Body of pancreas (tissue), 4 donors: ENCODE measurements around the gene GOLGA1. TPM values are rescaled to one million over a fixed set of nuclear protein-coding genes. Genes with fewer than 3 reads are reported as not detected.

ENCODE experiments used
- ATAC-seq: fragments of 150-250 bp; one replicate; pipeline ENCODE4 v1.9.1; 2016
- DNase-seq, 4 donors: peaks; one replicate each; pipeline ENCODE4 v3.0.0-alpha.2; 2019
- H3K27ac ChIP-seq, 4 donors: fragments of 200-600 bp; sonication (generic); 1 replicate in 3 of 4; 2 replicates in 1 of 4; pipeline versions ENCODE4 v1.5.1 to v1.6.1; 2016 to 2019; ENCODE audit warnings: mild to moderate bottlenecking in 1 of 4, mixed read lengths in 1 of 4, moderate library complexity in 1 of 4
- H3K27me3 ChIP-seq, 2 donors: fragments of 200-600 bp; sonication (generic); one replicate each; pipeline ENCODE4 v1.6.0; 2016; ENCODE audit warnings: mild to moderate bottlenecking in 1 of 2
- H3K36me3 ChIP-seq, 2 donors: fragments of 200-600 bp; sonication (generic); replicated peaks in 1 of 2; 2 replicates each; pipeline ENCODE4 v1.5.1; 2016; ENCODE audit warnings: low read depth in 2 of 2; ENCODE audit not compliant: insufficient read depth in 1 of 2
- H3K4me1 ChIP-seq: fragments of 200-600 bp; sonication (generic); one replicate; pipeline ENCODE4 v1.6.0; 2016
- H3K4me3 ChIP-seq, 2 donors: fragments of 200-600 bp; sonication (generic); 1 replicate in 1 of 2; 2 replicates in 1 of 2; pipeline ENCODE4 v1.5.1; 2016 to 2019
- H3K9me3 ChIP-seq, 3 donors: fragments of 200-600 bp; sonication (generic); 1 replicate in 2 of 3; 2 replicates in 1 of 3; pipeline ENCODE4 v1.5.1; 2016
- POLR2A ChIP-seq, 3 donors: fragments of 450-650 bp; IDR thresholded peaks; one replicate each; pipeline ENCODE4 v1.6.1; 2016; ENCODE audit warnings: antibody characterized with exemption in 3 of 3, mild to moderate bottlenecking in 2 of 3
- WGBS, 2 donors: methylation state at CpG; one replicate each; pipeline ENCODE4 v1.1.5; 2017; 5-methylcytosine and 5-hydroxymethylcytosine counted together
- intact Hi-C: fragments of 100-400 bp; cut with DNase I; formaldehyde crosslinking; loops from one replicate; pipeline ENCODE4 v1.15.1; 2023
- total RNA-seq, 2 donors: library from RNA; depleted of rRNA; stranded (reverse); fragments of >200 nt; gene quantifications; one replicate each; pipeline ENCODE4 v1.1.0, GENCODE V29; 2016
- TF ChIP-seq, protein P1 (sequence below), 7 experiments: fragments of 450-650 bp in 4 of 7; fragments of 200-600 bp in 3 of 7; sonication (generic) in 3 of 7; IDR thresholded peaks; one replicate each; pipeline ENCODE4 v1.5.1; 2016 to 2019; ENCODE audit warnings: antibody characterized with exemption in 7 of 7

Gene GOLGA1
- total RNA-seq, 2 donors from 2014 or later = 14.5 to 32.6 TPM

DNA sequence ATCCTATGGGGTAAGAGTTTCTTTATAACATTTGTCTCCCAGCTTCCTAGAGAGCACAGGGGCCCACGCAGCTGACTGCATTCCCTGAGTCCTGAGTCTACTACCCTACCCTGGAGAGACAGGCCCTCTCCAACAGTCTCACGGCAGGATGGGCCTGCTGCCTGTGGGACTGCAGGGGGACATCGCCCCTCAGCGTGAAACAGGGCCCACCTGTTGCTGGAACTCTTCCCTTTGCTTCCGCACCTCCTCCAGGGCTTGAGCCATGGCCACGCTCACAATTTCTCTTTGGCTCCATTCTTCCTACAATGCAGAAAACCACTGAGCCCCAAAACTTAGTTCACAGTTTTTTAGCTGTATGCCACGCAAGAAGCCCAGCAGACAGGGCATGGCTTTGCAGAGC is 50.7 kb downstream of the GOLGA1 start:
- H3K27me3 ChIP-seq = no peaks in the 10 kb centered on the region
- ATAC-seq (no peak), DNase-seq (no peak)
- intact Hi-C loops = no loop called here
- TF ChIP-seq POLR2A (IDR thresholded peaks at IDR 0.05) = no peak
- TF ChIP-seq, protein P1, sequence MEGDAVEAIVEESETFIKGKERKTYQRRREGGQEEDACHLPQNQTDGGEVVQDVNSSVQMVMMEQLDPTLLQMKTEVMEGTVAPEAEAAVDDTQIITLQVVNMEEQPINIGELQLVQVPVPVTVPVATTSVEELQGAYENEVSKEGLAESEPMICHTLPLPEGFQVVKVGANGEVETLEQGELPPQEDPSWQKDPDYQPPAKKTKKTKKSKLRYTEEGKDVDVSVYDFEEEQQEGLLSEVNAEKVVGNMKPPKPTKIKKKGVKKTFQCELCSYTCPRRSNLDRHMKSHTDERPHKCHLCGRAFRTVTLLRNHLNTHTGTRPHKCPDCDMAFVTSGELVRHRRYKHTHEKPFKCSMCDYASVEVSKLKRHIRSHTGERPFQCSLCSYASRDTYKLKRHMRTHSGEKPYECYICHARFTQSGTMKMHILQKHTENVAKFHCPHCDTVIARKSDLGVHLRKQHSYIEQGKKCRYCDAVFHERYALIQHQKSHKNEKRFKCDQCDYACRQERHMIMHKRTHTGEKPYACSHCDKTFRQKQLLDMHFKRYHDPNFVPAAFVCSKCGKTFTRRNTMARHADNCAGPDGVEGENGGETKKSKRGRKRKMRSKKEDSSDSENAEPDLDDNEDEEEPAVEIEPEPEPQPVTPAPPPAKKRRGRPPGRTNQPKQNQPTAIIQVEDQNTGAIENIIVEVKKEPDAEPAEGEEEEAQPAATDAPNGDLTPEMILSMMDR (IDR thresholded peaks at IDR 0.05) = no peak
- H3K36me3 ChIP-seq = peaks cover 7 to 30% of the 10 kb centered on the region in 2 donors
- no peaks in the 10 kb centered on the region for H3K9me3 ChIP-seq
- H3K4me1 ChIP-seq = no peaks in the 10 kb centered on the region
- 91 to 93% methylated on average over 7 of the region's 7 CpGs for WGBS, 2 donors
- H3K4me3 ChIP-seq = no peak overlapping the region
- no peak overlapping the region for H3K27ac ChIP-seq

DNA sequence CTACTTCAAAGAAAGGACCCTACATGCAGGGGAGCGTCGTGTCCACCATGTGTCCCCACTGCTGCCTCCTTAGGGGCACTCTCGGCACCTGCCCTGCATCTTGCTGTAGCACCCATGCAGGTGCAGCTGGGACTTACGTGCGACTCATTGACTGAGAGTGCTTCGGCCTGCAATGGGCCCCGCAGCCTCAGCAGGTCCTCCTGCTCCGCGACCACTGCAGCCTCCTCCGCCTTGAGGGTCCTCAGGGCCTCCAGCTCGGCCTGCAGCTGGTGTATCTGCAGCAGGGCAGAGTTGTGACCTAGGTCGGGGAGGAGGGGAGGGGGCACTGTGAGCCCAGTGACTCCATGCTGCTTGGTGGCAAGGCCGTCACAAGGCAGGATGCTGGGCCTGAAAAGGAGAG is 51.9 kb downstream of the GOLGA1 start:
- Histone ChIP-seq H3K27me3 (no peaks in the 10 kb centered on the region), H3K9me3 (no peaks in the 10 kb centered on the region), H3K4me3 (no peak overlapping the region), H3K36me3 (peaks cover 7 to 32% of the 10 kb centered on the region in 2 donors), H3K4me1 (no peaks in the 10 kb centered on the region), H3K27ac (no peak overlapping the region)
- ATAC-seq = no peak
- TF ChIP-seq, protein P1 (IDR thresholded peaks at IDR 0.05) = no peak
- TF ChIP-seq POLR2A (IDR thresholded peaks at IDR 0.05) = no peak
- WGBS, 2 donors = 93 to 97% methylated on average over 3 to 13 of the region's 13 CpGs
- intact Hi-C loops = no loop called here
- DNase-seq = no peak

DNA sequence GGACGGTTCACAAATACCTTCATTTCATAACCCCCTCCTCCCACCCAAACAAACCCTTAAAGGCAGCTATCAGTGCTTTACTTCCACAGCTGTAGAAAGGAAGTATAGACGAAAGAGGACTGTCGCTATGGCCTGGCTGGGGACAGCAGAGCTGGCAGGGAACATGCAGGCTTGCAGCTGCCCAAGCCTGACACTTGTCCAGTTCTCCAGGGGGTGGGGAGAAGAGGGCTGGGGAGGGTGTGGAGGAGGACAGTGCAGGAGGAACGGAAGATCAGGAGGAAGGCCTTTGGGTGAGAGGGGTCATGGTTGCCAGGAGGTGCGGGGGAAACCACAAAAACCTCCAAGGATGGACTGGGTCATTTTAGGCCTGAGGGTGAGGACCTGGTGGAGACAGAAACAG is 53.1 kb downstream of the GOLGA1 start:
- no peak overlapping the region for H3K4me3 ChIP-seq
- H3K27me3 ChIP-seq = no peaks in the 10 kb centered on the region
- intact Hi-C loops = no loop called here
- H3K36me3 ChIP-seq = peaks cover 7 to 28% of the 10 kb centered on the region in 2 donors
- H3K4me1 ChIP-seq = no peaks in the 10 kb centered on the region
- no peak for TF ChIP-seq POLR2A (IDR thresholded peaks at IDR 0.05)
- TF ChIP-seq, protein P1 (IDR thresholded peaks at IDR 0.05) = no peak
- ATAC-seq (no peak), DNase-seq (no peak)
- no peak overlapping the region for H3K27ac ChIP-seq
- 89 to 91% methylated on average over 5 of the region's 5 CpGs for WGBS, 2 donors
- no peaks in the 10 kb centered on the region for H3K9me3 ChIP-seq

DNA sequence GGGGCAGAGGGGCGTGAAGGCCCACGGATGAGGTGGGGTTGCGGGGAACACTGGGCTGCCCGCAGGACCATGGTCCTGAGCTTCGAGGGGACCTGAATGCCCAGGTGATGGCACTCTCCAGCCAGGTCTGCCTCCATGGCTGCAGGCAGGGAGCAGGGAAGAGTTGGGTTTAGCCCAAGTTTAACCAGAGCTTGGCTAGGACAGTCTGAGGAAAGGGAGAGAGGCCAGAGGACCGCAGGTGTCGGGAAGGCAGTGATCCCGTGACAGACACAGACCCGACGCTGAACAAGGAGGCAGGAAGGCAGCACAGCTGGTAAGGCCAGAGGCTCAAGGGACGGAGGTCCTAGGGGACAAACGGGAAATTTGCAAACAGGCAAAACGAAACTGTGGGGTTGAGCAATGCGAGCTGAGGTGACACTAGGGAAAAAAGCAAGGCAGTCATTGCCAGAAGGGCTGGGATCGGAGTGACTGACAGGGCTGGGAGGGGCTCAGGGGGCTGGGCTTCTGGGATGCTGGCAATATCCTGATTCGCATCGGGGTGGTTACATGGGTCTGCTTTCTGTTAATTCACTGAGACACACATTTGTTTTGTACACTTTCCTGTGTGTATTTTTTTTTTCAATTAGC is 53.9 kb downstream of the GOLGA1 start:
- H3K4me3 ChIP-seq = no peak overlapping the region
- WGBS, 2 donors = 91 to 93% methylated on average over 17 of the region's 17 CpGs
- ATAC-seq = no peak
- no peaks in the 10 kb centered on the region for H3K9me3 ChIP-seq
- no peak for TF ChIP-seq POLR2A (IDR thresholded peaks at IDR 0.05)
- TF ChIP-seq, protein P1 (IDR thresholded peaks at IDR 0.05) = no peak
- intact Hi-C loops = no loop called here
- peaks cover 7 to 31% of the 10 kb centered on the region in 2 donors for H3K36me3 ChIP-seq
- no peak overlapping the region for H3K27ac ChIP-seq
- H3K27me3 ChIP-seq = no peaks in the 10 kb centered on the region
- H3K4me1 ChIP-seq = no peaks in the 10 kb centered on the region
- no peak for DNase-seq

DNA sequence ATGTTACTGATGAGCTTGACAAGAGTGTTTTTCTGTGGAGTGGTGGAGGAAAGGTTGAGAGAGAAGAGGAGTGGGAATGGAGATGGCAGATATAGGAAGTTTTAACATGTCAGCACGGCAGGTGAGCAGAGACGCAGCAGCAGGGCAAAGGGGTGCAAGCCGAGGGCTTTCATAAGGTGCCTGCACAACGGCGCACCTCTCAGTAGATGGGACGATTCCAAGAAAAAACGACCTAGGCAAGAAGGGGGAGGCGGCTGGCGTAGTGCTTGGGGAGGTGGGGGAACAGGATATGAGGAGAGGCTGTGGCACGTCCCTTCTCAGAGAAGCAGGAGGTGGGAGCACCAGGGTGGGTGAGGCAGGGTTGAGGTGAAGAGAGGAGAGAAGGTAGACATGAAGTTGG is 54.4 kb downstream of the GOLGA1 start:
- intact Hi-C loops = no loop called here
- no peak for TF ChIP-seq POLR2A (IDR thresholded peaks at IDR 0.05)
- TF ChIP-seq, protein P1 (IDR thresholded peaks at IDR 0.05) = no peak
- H3K9me3 ChIP-seq = no peaks in the 10 kb centered on the region
- no peaks in the 10 kb centered on the region for H3K4me1 ChIP-seq
- H3K4me3 ChIP-seq = no peak overlapping the region
- H3K27ac ChIP-seq = no peak overlapping the region
- no peaks in the 10 kb centered on the region for H3K27me3 ChIP-seq
- ATAC-seq = no peak
- no peak for DNase-seq
- WGBS, 2 donors = 90 to 91% methylated on average over 10 of the region's 10 CpGs
- H3K36me3 ChIP-seq = peaks cover 7 to 31% of the 10 kb centered on the region in 2 donors
